Measurements from ENCODE around the gene C21orf58.

C21orf58 gene

DNA sequence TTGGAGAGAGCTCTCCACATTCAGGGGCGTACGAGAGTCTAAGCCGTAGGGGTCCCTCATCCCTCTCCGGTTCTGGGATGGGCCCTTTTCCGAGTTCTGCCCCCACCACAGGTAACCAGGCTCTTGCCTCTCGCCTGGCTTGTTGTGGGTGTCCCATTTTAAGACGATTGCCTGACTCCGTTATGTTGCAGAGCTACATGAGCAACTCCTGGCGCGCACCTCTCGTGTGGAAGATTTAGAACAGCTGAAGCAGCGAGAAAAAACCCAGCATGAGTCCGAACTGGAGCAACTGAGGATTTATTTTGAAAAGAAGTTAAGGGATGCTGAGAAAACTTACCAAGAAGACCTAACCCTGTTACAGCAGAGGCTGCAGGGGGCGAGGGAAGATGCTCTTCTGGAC, 29.2 kb upstream of the C21orf58 start:
- no peak for DNase-seq (ENCODE audit: low read depth)

- DNase-seq (ENCODE audit: low read depth), result no peak
Observed at GRCh38 chr21:46352164-46352515, 28.5 kb upstream of the C21orf58 start.

- no peak for DNase-seq (ENCODE audit: low read depth)
Observed at GRCh38 chr21:46351476-46352163, 27.9 kb upstream of the C21orf58 start.

- DNase-seq (ENCODE audit: low read depth), result no peak
Observed at GRCh38 chr21:46350981-46351380, 27.3 kb upstream of the C21orf58 start.

DNA sequence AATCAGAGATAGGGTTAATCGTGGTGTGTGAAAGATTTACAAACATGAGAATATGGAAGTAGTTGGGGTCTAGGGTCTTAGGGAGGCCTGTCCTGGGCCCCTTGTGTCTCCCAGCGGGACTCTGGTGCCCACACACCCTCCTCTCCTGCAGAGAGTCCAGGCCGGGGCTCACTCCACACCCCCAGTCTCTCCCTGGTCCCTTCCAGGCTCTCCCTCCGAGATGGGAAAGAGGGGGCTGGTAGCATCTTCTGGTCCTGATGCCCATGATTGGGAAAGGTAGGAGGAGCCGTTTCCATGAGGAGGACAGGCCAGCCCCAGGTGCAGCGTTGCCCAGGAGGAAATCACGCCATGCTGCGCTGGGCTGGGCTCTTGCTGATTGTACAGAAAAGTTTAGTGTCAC, 26.9 kb upstream of the C21orf58 start:
- no peak for DNase-seq (ENCODE audit: low read depth)

DNA sequence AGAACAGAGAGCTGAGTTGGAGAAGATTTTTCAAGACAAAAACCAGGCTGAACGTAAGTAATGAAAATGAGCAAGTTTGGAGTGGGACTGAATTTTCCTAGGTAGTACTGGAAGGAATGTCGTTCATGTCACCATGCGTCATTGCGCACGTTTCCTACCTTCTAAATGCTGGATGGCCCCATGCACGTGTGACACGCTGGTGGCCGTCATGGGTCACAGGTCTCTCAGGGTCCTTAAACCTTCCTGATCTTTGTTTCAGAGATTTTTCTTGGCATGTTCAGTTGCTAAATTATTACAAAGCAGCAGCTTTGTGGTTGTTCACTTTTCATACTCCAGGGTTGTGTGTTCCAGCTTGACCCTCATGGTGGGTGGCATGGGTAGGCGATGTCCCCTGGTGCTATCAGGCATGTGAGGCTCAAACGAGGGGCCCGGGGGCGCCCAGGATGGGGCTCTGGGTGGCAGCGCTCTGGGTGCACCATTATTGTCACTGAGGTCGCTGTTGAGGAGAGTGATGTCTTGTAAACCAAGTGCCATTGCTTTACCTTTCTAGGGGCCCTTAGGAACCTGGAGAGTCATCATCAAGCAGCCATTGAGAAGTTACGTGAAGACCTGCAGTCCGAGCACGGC, 25.6 kb upstream of the C21orf58 start:
- DNase-seq (ENCODE audit: low read depth), result no peak

DNA sequence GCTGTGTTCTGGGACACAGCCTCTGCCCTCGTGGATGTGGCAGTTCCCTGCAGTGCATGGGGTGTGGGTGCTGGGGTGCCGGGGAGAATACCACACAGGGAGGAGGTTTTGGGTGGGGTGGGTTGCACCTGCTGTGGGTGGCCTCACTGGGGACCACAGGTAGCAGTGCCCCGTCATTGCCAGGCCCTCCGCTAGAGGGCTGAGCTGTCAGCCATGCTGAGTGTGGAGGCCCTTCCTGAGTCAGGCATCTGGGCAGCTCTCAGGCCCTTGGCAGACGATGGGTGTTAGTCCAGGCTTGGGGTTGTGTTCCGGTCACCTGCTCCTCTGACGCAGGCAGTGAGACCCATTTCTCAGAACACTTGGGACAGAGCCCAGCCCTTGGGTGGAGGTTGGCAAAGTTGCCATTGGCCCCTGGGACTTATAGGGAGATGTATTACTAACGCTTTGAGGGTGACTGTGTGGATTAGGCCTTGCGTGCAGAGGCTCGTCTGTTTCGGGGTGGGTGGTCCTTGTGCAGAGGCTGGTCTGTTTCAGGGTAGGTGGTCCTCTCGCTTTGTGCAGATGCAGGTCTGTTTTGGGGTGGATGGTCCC, 24.2 kb upstream of the C21orf58 start:
- peak; percentile 9 for DNase-seq (ENCODE audit: low read depth)

GRCh38 chr21:46347203-46347550, 23.5 kb upstream of the C21orf58 start:
- DNase-seq (ENCODE audit: low read depth), result no peak

DNA sequence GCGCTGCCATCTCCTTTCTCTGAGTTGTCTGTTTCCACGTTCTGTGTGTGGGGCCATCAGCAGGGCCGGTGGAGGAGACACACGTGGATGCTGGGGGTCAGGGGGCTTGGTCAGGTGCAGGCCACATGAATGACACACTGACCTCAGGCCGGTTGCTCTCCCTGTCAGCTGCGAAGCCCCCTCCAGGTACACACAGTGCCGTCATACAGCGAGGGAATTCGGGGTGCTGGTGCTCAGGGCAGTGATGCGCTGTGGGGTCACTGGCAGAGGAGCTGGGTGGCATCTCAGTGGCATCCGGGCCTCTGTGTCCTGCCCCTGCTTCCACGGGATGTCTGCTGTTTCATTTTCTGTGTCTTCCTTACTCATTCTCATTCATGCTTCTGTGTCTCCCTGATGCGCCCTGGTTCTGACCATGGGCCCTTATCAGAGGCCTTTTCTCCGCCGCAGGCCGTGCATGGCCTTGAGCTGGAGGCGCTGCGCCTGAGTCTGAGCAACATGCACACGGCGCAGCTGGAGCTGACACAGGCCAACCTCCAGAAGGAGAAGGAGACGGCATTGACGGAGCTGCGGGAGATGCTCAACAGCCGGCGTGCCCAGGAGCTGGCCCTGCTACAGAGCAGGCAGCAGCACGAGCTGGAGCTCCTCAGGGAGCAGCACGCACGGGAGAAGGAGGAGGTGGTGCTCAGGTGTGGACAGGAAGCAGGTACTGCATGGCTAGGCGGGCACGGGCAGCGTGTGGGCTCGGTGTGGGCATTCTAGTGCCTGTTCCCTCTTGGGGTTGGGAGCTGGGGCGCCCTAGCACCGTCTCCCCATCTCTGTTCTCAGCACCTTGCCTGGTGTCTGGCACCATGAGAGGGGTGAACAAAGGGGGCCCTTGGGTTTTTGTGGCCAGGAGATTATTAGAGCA, 22.9 kb upstream of the C21orf58 start:
- no peak for DNase-seq (ENCODE audit: low read depth)

GRCh38 chr21:46345861-46346260, 22.2 kb upstream of the C21orf58 start:
- no peak for DNase-seq (ENCODE audit: low read depth)

GRCh38 chr21:46344219-46344915, 20.7 kb upstream of the C21orf58 start:
- no peak for DNase-seq (ENCODE audit: low read depth)

GRCh38 chr21:46340998-46341397, 17.3 kb upstream of the C21orf58 start:
- no peak for DNase-seq (ENCODE audit: low read depth)

DNA sequence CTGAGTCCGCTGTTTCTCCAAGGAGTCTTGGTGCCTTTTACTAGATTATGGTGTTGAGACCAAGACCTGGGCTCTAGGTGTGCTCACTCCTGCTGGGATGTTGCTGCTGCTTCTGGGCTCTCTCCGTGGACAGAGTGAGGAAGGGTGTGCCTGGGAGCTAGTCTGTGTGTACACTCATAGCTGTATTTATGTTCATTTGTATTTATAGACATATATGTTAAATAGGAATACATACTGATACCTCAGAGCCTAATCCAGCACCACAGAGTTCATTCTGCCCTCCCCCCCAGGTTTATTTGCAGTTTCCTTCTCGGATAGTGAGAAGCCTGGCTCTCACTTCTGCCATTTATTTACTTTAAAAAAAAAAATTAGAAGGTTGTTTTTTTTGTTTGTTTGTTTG, 12.9 kb upstream of the C21orf58 start:
- DNase-seq (ENCODE audit: low read depth), result no peak

DNA sequence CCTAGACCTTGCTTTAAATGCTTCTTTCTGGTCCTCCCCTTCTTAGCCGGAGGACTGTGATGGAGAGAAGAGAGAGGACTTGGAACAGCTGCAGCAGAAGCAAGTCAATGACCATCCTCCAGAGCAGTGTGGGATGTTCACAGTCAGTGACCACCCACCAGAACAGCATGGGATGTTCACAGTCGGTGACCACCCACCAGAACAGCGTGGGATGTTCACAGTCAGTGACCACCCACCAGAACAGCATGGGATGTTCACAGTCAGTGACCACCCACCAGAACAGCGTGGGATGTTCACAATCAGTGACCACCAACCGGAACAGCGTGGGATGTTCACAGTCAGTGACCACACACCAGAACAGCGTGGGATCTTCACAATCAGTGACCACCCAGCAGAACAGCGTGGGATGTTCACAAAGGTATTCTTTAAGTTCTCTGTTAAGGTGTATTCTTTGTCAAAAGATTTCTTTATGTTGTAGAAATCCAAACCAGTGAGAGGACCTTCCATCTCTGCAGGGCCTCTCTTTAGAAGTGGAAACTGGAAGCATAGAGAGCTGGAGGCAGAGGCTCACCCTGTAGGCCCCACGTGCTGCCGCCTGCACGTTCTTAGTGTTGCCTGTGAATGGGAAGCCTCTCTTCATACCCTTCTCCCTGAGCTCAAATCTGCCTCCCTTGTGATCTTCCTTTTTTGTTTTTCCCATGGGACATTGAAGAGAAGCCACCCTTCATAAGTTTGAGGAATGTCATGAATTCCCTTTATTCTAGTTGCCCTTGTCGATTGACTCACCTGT, 10.9 kb upstream of the C21orf58 start:
- DNase-seq (ENCODE audit: low read depth), result no peak

DNA sequence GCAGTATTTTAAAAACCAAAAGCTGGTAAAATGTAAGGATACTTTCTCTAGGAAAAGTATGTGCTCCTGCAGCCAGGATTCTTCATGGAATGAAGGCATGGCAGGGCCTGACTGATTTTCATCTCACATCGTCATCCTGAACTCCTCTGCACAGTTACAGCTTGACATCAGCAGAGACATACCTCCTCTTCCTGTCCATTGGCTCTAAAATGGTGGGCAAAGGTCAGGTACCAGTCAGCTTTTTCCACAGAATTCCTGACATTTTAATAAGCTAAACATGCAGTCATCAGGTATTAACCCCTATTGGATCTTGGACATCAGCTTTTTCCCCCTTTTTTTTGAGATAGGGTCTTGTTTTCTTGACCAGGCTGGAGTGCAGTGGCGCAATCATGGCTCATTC, 6.1 kb upstream of the C21orf58 start:
- no peak for DNase-seq (ENCODE audit: low read depth)

GRCh38 chr21:46328151-46328550, 4.5 kb upstream of the C21orf58 start:
- no peak for DNase-seq (ENCODE audit: low read depth)

- DNase-seq (ENCODE audit: low read depth), result no peak
Observed at GRCh38 chr21:46327711-46328110, 4.0 kb upstream of the C21orf58 start.

- no peak for DNase-seq (ENCODE audit: low read depth)
Observed at GRCh38 chr21:46326110-46326703, 2.5 kb upstream of the C21orf58 start.

DNA sequence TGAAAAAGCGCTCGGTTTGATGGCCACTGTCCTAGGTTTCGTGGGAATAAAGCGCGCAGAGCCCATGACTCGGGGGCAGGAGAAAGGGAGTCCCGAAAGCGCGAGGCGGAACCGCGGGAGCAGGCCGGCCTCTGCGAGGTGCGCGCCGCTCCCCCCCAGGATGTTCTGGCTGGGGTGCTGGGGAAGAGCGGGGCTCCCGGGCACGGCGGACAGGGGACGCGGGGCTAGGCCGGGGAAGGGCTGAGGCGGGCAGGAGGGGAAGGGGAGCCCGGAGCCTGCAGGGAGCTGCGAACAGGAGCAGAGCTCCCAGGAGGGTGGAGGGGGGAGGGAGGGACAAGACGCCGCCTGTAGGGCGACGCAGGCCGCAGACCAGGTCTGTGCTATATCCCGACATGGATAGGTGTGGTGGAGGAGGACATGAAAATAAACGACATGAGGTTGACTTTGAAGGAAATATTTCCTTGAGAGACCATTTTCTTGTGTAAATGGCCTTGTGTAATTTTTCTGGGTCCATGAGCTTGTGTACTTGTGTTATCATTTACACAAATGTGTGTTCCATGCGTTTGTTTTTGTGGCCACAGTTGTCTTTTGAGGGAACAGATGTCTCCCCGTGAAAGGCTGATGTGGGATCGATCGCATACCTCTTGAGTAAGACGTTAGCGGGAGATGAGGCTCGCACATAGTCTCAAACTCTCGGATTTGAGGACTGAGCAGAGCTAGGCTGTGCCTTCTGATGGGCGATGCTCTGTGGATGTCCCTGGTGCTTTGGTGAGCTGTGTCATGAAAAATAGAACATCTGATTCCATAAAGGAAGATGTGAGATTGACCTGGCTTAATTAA, 1.6 kb upstream of the C21orf58 start:
- no peak for DNase-seq (ENCODE audit: low read depth)

Measured in stromal cell of bone marrow (primary cell).